Measurements from ENCODE around the gene FER1L5.

DNA sequence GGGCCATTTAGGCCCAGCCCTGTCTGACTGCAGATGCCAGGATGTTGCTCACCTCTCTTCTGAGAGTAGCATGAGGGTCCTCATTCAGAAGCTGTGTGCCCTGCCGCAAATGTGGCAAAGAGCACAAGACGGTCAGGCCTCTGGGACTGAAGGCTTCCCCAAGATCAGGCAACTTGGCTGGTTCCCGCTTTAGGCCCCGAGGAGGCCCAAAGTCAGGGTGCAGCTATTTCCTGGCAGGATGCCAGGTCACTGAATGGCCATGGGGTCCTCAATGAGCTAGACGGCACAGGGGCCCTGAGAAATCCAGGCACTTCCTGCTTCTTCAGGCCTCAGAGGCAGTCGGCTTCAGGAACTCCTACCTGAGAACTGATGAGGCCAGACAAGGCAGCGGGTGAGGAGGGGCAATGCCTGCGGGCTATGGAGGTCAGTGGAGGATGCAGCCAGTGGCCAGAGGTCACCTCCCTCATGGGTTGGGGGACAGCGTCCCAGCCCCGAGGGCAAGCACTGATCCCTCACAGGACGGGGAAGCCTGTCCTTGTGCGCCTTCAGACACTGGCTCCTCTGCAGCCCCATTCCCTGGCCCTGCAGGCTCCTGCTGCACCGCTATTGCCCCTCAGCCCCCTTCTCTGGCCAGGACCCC, 52.4 kb downstream of the FER1L5 start:
- TF ChIP-seq, protein P1, sequence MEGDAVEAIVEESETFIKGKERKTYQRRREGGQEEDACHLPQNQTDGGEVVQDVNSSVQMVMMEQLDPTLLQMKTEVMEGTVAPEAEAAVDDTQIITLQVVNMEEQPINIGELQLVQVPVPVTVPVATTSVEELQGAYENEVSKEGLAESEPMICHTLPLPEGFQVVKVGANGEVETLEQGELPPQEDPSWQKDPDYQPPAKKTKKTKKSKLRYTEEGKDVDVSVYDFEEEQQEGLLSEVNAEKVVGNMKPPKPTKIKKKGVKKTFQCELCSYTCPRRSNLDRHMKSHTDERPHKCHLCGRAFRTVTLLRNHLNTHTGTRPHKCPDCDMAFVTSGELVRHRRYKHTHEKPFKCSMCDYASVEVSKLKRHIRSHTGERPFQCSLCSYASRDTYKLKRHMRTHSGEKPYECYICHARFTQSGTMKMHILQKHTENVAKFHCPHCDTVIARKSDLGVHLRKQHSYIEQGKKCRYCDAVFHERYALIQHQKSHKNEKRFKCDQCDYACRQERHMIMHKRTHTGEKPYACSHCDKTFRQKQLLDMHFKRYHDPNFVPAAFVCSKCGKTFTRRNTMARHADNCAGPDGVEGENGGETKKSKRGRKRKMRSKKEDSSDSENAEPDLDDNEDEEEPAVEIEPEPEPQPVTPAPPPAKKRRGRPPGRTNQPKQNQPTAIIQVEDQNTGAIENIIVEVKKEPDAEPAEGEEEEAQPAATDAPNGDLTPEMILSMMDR (IDR thresholded peaks at IDR 0.05; ENCODE audit: low read length) = no peak
- no peak for TF ChIP-seq EZH2 (optimal IDR thresholded peaks at IDR 0.05; ENCODE audit: low read depth, low read length)
- no peak for TF ChIP-seq EZH2phosphoT487 (IDR thresholded peaks at IDR 0.05; ENCODE audit: low read length)
